Hematopoietic multipotent progenitor cell treated with erythropoietin and hydrocortisone succinate and interleukin-3 and kit ligand, for 15 days (in vitro differentiated cells): ENCODE results near the gene RER1.
A peak's percentile ranks its signal among the peaks of the same experiment; 100 is the strongest.

ENCODE experiments used
- DNase-seq: peaks from one replicate; pipeline ENCODE4 v3.0.0-alpha.2; 2015; ENCODE audit warnings: low spot score

Gene RER1

DNA sequence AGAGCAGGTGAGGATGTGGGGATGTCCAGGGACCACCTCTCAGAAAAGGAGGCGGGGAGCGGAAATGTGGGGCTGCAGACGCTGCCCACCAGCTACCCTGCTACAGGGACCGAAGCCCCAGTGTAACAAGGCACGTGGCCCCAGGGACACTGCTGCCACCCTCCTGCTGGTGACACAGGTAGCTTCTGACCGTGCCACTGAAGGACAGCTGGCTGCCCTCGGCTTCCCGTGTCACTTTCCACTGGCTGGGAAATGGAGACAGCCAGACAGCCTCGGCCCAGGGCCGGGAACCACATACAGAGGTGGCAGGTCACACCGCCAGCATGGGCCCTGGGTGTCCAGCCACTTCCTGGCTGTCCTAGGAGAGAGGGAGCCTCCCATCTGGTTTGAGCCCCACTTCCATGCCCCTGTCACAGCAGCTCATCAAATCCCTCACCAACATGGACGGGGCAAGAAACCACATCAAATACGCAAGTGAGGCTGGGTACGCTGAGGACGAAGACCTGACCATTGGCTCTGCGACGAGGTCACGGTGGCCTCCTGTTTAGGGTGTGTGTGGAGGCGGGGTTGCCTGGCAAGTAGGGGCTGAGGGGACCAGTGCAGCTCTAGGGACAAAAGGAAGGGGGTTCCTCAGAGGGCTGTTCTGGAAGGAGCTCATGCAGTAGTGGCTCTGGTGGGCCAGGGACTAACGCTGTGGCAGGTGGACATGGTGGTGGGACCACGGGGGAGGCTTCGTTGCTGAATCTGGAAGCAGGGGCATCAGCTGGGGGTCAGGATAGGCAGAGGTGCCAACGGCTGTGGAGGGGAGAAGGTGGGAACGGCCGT is 15.7 kb downstream of the RER1 start:
- DNase-seq, result no peak

DNA sequence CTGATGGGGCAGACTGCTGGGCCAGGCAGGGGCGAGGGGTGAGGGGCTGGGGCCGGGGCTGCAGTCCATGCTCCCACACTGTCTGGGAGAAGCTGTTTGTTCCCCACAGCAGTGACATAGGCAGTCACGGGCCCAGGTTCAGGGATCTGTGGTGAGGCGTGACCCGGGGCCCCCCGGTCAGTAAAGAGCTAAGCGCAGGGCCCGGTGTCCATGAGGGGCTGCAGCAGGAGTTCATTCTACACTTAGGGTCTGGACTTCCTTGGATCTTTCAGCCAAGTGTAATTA is 16.3 kb downstream of the RER1 start:
- DNase-seq, result no peak

DNA sequence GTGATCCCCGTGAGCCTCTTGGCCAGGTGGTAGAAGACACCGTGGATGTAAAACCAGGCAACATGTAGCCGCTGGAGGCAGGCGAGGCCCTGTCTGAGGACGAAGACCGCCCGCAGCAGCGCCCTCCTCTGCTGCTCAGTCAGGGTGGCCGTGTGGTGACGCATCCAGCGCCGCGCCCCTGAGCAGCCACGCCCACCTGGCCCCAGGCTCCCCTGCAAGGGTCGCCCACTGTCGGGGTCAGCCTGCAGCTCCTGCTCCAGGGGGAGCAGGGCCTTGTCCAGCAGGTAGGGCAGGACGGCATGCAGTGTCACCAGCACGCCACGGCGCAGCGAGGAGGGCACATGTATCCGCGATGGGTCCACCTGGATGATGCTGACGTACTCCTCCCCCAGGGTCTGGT is 16.8 kb downstream of the RER1 start:
- DNase-seq, result no peak

DNA sequence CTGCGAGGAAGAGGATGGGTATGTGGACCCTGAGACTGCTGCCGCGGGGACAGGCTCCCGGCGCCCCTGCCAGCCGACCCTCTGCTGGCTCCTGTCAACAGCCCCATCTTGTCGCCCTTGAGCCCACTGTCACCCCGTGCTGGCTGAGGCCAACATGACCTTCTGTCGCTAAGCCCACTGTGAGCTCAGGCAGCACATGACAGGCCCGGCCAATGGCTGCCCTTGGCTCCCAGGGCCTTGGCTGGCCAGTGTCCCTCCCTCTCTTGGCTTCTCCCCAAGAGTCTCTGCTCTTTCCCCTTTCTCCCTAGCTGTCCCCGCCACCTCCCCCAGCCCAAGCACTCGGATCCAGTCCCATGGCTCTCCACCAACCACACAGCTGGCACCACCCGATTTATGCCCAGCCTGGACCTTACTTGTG is 17.2 kb downstream of the RER1 start:
- no peak for DNase-seq

DNA sequence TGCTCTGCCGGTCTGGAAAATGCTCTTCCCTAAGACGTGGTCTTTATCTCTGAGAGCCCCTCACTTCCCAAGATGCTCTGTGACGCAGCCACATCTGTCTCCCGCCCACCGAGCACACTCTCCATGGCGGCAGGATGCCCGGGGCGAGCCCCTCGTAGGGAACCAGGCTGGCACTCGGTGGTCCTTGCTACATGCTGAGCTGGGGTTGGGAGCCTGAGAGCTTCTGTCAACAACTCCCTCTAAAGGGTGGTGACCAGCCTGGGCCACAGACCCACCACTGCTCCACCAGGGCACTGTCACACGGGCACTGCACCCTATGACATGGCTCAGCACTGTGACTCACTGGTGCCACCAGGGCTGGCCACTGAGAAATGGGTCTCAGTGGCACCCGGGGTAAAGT is 18.1 kb downstream of the RER1 start:
- no peak for DNase-seq

DNA sequence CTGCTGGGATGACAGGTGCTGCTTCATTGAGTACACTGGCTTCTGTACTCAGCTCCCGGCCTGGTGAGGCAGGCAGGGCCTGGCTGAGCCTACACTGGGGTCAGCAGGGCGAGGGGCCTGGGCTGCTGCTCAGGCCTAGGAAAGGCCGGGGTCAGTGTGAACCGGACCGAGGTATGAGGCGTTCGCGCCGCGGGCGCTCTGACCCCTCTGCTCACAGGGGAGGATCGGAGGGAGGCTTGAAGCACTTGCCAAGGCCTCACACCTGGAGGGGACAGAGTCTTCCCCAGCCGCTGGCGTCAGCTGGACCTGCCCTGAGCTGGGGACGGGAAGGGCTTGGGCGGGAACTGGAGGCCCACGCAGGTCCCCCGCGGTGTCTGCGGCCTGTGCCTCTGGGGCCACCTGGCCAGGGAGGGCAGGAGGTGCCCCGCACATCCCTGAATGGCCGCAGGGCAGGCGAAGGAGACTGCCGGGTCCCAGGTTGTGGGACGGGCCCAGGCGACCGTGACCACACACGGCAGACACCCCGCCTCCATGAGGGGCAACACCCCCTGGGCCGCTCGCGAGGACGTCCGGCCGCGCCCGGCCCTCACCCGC is 20.3 kb downstream of the RER1 start:
- DNase-seq, result no peak

DNA sequence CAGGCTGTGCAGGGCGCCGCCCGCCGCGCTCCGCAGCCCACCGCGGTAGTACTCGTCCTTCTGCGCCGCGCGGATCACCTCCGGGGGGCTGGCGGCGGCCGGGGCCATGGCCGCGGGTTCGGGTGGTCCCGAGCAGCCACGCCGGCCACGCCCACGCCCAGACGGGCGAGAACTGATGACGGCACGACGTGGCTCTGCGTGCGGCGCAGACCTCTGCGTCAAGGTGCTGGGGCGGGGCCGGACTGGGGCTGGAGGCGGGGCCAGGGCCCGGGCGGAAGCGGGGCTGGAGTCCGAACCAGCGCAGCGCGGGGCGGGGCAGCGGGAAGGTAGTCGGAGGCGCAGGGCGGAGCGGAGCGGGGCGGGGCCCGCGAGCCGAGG is 20.7 kb downstream of the RER1 start, which contains the start of gene PEX10:
TSS of gene PEX10 (minus strand) at position 170 of the 378 bp plus-strand sequence. CDS start at position 108, 62 bp downstream.
- peak; percentile 98 for DNase-seq

DNA sequence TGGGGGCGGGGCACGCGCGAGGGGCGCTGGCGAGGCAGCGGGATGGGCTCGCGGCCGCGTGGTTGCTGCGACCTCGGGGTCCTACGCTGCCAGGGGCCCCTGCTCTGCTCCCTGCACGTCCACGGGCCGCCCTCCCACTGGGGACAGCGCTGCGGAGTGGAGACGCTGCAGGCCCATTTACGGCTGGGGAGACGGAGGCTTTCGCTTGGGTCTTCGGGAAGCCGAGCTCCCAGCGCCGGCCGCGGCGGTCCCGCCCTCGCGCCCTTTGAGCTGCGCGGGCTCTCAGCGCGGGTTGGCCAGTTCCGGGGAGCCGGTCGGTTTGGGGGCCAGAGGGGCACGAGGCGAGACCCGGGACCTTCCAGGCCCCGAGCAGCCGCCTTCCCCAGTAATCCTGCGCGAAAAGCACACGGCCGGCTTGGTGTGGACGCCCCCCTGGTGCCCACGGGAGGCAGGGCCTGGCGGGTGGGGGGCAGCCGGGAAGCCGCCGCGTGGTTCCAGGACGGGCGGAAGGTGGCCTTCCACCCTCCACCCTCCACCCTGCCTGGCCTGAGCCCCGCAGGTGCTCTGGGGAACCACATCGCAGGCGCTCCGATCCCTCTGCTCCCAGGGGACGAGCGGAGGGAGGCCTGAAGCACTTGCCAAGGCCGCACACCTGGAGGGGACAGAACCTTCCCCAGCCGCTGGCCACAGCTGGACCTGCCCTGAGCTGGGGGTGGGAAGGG is 21.3 kb downstream of the RER1 start:
- no peak for DNase-seq

DNA sequence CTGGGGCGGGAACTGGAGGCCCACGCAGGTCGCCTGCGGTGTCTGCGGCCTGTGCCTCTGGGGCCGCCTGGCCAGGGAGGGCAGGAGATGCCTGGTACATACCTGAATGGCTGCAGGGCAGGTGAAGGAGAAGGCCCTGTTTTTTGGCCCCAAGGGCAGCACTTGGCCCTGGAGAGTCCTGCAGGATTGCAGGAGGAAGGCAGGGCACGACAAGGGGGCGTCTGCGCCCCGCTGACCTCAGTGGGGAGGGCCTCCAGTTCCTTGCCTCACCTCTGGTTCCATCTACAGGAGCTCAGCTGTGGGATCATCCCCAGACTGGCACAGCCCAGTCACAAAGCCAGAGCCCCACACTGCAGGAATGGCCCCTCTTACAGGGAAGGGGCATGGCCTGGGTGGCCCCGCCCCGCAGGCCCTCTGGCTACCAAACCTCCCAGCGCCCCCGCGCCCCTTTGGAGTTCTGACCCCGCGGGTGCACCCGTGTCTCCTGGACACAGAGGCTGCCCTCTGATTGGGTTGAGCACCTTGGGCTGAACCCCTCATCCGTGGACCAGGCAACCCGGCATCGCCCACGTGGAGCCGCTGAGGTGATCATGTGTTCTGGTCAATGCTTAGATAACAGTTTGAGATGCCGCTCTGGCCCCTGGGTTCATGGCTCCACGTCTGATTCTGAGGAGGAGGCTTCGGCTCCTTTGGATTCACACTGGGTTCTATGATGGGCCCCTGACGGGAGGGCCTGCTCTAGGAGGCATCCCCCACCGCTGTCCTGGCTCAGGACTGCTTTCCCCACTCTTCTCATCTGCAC is 22.1 kb downstream of the RER1 start:
- no peak for DNase-seq

DNA sequence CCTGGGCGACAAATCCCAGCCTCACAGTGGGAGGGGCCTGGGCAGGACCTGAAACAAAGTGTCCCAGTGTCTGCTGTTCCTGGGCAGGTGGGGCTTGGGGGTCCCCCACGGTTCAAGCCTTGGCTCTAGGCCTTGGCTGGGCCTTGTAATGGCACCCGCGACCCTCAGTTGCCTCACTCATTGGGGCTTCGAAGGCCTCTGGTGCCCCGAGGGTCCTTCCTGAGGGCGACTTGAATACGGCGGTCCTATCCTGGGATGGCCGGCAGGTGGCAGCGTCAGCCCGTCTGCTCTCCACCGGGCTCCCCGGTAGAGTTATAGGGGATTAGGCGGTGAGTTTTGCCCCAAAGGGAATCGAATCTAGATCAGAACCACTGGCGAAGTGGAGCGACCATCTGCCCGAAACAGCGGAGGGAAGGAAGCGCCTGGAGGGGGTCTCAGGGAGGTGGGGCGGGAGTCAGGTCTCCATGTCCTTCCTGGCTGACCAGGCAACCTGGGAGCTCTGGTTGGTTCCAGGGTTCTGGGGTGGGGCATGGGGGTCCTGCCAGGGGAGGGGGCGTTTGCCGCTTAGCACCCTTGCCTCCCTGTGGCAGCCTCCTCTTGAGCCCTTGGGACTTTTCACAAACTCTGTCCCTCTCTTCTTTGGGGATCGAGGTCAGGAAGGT is 22.8 kb downstream of the RER1 start:
- DNase-seq, result peak; percentile 72

DNA sequence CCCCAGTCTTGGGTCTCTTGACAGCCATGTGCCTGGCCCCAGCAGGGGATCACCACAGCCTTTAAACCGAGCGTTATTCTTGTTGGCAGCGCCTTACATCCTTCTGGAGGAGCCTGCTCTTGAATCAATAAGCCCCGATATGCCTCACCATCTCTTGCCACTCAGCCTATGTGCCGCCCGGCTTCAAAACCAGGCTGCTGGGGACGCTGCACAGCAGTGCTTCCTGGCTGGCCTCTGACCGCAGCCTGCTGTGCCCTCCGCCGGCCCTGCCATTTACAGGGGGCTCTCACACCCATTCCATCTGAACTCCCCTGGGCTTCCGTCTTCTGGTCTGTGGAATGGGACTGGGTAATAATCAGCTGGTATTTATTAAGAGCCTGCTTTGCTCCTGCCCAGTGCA is 23.7 kb downstream of the RER1 start:
- DNase-seq, result no peak

DNA sequence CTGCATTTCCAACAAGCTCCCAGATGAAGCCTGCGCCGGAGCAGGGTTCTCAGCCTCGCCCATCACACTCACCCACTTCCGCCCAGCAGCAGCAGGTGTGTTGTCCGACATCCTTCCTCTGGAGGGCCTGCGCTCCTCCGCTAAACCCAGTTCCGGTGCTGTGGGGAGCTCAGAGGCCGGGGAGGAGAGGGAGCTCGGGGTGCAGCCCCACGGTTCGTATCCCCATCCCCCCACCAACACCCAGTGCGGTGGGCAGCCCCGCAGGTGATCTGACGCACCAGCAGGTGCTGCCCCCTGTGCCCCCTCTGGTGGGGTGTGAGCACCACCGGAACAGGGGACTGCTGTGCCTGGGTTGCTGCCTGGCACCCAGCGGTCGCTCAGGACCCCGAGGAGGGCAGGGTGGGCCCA is 24.2 kb downstream of the RER1 start:
- DNase-seq, result no peak

DNA sequence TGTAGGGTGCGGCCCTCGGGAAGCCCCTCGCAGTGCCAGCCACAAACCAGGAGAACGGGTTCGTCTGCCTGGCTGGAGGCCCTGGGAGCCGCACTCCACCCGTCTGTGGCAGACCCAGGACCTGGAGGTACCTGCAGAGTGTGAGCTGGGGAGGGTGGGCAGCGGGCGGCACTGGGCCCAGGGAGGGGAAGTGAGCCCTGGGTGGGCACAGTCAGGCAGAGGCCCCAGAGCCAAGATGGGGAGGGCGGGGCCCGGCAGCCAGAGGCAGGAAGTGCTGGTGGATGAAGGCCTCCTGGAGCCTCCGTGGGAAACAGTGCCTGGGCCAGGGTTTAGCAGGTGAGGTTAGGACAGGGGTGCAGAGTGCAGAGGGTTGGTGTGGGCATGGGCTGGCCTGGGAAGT is 24.8 kb downstream of the RER1 start:
- no peak for DNase-seq

DNA sequence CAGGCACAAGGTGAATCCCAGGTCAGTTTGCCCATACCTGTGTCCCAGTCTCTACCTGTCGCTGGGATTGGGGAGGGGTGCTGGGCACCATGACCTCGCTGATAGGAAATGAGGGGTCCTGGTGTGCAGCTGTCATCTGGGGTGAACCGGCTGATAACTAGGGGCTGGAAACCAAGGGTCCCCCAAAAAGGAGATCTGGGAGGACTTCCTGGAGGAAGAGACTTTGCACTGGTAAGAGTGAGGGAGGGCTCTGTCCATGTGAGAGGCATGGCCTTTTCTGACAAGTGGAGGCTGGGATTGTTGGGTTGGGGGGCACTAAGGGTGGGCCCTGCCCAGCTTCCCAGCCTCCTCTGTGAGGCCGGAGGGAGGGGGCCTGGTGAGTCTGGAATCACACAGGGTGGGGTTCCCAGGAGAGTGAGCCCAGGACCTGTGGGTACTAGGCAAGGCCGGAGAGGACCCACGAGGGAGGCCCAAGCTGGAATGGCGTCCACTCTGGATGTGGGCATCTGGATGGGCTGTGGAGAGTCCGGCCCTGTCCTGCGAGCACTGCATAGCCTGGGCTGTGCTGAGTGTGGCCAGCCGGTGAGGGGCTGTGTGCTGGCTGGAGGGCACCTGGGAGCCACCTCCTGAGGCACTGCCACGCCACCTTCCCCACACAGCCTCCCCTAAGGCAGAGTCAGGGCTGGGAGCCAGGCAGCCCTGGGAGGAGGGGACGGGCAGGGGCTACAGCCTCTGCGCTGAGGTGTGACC is 25.6 kb downstream of the RER1 start:
- no peak for DNase-seq

DNA sequence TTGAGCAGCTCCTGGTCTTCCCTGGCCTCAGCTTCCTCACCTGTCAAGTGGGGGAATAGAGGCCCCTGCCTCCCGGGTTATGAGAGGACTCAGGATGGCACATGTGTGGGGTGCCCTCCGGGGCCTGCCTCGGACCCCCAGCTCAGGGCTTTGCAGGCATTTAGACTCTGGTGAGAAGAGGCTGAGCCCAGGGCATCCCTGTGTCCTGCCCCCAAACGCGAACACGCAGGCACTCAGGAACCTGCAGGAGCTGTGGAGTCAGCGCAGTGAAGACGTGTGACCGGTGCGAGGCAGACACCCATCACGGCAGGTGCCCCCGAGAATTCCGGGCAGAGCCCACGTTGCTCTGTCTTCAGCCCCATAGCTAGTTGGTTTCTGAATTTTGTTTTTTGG is 26.2 kb downstream of the RER1 start:
- no peak for DNase-seq

DNA sequence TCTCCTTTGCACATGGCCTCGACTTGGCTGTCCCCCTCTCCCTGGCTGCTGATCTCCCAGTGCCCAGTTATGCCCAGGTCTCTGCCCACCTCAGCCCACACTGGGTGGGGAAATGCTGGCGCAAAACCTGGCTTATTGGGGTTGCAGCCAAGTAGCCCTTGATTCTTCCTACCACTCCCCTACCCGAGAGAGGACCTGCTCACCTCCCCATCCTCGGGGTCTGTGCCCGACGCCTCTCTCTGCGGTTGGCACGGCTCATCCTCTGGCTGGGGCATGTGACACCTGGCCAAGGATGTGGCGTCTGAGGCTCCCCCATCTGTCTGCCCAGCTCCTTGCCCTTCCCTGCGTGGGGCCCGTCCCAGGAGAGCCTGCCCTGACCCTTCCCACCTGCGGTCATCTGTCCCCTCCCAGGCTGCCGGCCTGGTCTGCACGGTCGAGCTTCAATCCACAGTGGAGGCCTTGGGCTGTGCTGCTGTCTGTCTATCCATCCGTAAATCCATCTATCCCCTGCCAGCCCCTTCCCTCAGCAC is 27.2 kb downstream of the RER1 start:
- no peak for DNase-seq

DNA sequence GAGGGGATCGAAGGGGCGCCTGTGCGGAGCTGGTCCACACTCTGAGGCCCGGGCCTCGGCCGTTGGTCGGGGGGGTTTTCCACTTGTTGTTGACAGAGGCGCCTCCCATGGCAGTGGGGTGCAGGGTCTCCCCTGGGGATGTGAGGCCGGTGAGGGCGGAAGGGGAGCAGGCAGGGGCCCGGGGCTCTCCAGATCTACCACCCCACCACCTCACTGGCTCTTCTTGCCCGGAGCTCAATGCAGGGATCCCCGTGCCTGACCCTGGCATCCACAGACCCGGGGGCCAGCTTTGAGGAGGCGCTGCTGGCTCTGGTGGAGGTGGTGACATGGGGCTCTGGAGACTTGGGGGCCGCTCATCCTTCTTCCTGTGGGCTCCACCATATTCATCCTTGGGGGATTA is 27.8 kb downstream of the RER1 start:
- DNase-seq, result no peak

DNA sequence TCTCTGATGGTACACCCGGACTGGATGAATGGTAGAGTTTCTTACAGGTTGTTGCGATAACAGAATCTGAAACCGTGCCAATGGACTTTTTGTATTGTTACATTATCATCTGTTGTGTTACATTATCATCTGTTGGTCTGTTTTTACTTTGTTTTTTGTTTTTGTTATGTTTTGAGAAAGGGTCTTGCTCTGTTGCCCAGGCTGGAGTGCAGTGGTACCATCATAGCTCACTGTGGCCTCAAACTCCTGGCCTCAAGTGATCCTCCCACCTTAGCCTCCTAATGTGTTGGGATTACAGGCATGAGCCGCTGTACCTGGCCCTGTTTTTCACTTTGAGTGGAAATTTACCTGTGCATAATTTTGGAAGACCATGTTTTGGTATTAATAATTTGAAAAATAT is 30.9 kb downstream of the RER1 start:
- DNase-seq, result no peak

DNA sequence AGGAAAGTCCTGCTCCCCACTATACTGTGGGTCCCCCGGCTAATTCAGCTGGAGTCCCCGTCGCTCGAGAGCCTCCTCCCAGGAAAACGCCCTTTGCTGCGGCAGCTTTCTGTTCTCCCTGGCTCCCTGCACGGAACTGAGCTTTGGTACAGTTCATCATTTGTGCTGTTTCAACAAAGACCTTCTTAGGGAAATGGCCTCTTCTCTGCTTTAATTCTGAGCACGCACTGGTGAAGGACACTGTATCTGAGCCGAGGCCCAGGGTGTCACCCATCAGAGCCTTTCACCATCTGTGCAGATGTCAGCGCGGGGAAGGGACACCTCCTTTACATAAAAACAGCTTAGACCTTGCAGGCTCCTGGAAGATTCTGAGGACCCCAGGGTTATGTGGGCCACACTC is 34.3 kb downstream of the RER1 start:
- no peak for DNase-seq

DNA sequence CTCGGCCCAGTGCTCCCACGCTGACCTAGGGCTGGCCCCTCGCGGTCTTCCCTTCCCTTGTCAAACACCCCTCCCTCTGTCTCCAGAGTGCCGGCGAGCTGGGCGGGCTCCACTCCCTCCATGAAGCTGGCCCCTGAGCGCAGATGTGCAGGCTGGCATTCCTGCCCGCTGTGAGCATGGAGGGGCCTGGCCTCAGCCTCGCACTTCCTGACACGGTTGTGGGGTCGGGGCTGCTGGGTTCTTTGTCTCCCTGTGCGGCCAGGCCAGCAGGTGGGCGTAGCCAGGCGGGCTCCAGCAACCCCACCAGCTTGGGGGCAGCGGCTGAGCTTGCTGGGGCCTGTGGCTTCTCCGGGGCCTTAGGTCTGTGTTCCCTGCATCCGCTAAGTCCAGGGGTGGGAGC is 34.9 kb downstream of the RER1 start:
- no peak for DNase-seq

DNA sequence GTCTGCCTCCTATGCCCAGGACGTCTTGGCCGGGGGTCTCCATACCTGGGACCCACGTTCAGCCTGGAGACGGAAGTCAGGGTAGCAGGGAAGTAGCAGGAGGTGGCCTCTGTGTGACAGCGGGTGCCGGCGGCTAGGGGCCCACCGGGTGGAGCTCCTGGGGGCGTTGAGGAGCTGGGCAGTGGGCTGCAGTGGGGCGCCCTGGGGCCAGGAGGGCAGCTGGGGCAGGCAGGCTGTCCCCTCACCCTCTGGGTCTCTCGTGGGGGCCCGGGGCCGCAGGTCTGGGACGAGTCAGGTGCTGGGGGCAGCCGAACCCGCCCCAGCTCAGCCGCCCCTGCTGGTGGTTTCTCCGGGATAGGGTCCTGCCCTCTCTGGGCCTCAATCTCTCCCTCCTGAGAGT is 35.4 kb downstream of the RER1 start:
- DNase-seq, result no peak
